Natural killer cell (primary cell): ENCODE results near the gene CERT1. TPM values are rescaled to one million over a fixed set of nuclear protein-coding genes. Genes with fewer than 3 reads are reported as not detected.
"Not testable (repeated sequence)": the region's sequence is repeated elsewhere in the genome, so short reads cannot be mapped to it uniquely, and the experiment has no call there.

Experiments used
- ATAC-seq, 3 donors: fragments of 150-1000 bp in 2 of 3; fragments of 200-7000 bp in 1 of 3; cut with Tn5 transposase; 1 replicate in 1 of 3; 2 replicates in 2 of 3; pipeline ENCODE4 v1.10.0; 2021; ENCODE audit warnings: mild to moderate bottlenecking in 2 of 3, moderate library complexity in 2 of 3
- DNase-seq, 2 donors: peaks; one replicate each; pipeline versions ENCODE4 v3.0.0 to v3.0.0-alpha.2; 2013 to 2021; ENCODE audit warnings: mixed read lengths in 1 of 2
- H3K27ac ChIP-seq: one replicate; pipeline ENCODE4 v1.5.1; 2013; ENCODE audit warnings: mild to moderate bottlenecking, low read length
- H3K27me3 ChIP-seq: one replicate; pipeline ENCODE4 v1.6.1; 2013; ENCODE audit warnings: low read length; ENCODE audit not compliant: control insufficient read depth, insufficient read depth
- H3K36me3 ChIP-seq: one replicate; pipeline ENCODE4 v1.6.1; 2013; ENCODE audit warnings: low read length; ENCODE audit not compliant: control insufficient read depth, insufficient read depth
- H3K4me1 ChIP-seq: one replicate; pipeline ENCODE4 v1.6.1; 2013; ENCODE audit warnings: low read length; ENCODE audit not compliant: control insufficient read depth, insufficient read depth
- H3K4me3 ChIP-seq: one replicate; pipeline ENCODE4 v1.5.1; 2013; ENCODE audit warnings: low read length
- H3K9me3 ChIP-seq: one replicate; pipeline ENCODE4 v1.6.1; 2013; ENCODE audit warnings: low read length; ENCODE audit not compliant: control insufficient read depth, insufficient read depth
- H3K27ac Mint-ChIP-seq, 2 donors: one replicate each; pipeline ENCODE4 v1.8.0; 2022; ENCODE audit warnings: mild to moderate bottlenecking in 2 of 2, mixed read lengths in 2 of 2, moderate library complexity in 1 of 2
- H3K27me3 Mint-ChIP-seq, 2 donors: one replicate each; pipeline ENCODE4 v1.8.0; 2022; ENCODE audit warnings: low read depth in 2 of 2, mixed read lengths in 2 of 2
- H3K36me3 Mint-ChIP-seq: one replicate; pipeline ENCODE4 v1.8.0; 2022; ENCODE audit warnings: mixed read lengths
- H3K4me1 Mint-ChIP-seq, 2 donors: one replicate each; pipeline ENCODE4 v1.8.0; 2022; ENCODE audit warnings: mixed read lengths in 2 of 2
- H3K4me3 Mint-ChIP-seq: one replicate; pipeline ENCODE4 v1.8.0; 2022; ENCODE audit warnings: mild to moderate bottlenecking, moderate library complexity, mixed read lengths
- H3K9me3 Mint-ChIP-seq, 2 donors: one replicate each; pipeline ENCODE4 v1.8.0; 2022; ENCODE audit warnings: mixed read lengths in 2 of 2
- CTCF ChIP-seq: fragments of 200-600 bp; IDR thresholded peaks from one replicate; pipeline ENCODE4 v1.8.0; 2022; ENCODE audit warnings: antibody characterized with exemption
- WGBS: methylation state at CpG from one replicate; pipeline ENCODE4 v1.1.7; 2013; ENCODE audit warnings: missing lambda C conversion rate; ENCODE audit not compliant: insufficient coverage; 5-methylcytosine and 5-hydroxymethylcytosine counted together
- intact Hi-C: fragments of 100-400 bp; cut with micrococcal nuclease; formaldehyde crosslinking; loops from one replicate; pipeline ENCODE4 v1.14.2; 2022
- total RNA-seq, 4 donors: library from RNA; stranded (reverse); fragments of 120-200 nt in 1 of 4; gene quantifications; one replicate each; pipeline versions ENCODE4 v1.2.3 to v1.2.4, GENCODE V29; 2013 to 2022

The CERT1 gene
- total RNA-seq, 3 donors from 2014 or later (not counting 1 experiment from before 2014, with no cell fraction given) = 50.1 to 51.4 (median 50.2) TPM

GRCh38 chr5:75335486-75335885 lies 175.9 kb downstream of the CERT1 start:
- no peak overlapping the region for H3K4me3 ChIP-seq
- Mint-ChIP-seq H3K4me3 (no peak overlapping the region), H3K9me3 (no peaks in the 10 kb centered on the region), H3K27ac (no peak overlapping the region), H3K27me3 (peaks cover 0 to 1% of the 10 kb centered on the region in 2 donors), H3K36me3 (no peaks in the 10 kb centered on the region), H3K4me1 (peaks cover 9 to 16% of the 10 kb centered on the region in 2 donors)
- DNase-seq (no peak), ATAC-seq (no peak)
- H3K9me3 ChIP-seq = no peaks in the 10 kb centered on the region
- H3K27me3 ChIP-seq = no peaks in the 10 kb centered on the region
- H3K36me3 ChIP-seq = no peaks in the 10 kb centered on the region
- H3K27ac ChIP-seq = no peak overlapping the region
- intact Hi-C loops = loop anchor here (10.0 kb wide), 1 partner anchor 1399 kb away; no protein-coding TSS in a partner anchor
- no peak for TF ChIP-seq CTCF
- peaks cover 10% of the 10 kb centered on the region for H3K4me1 ChIP-seq
- 100% methylated on average over 2 of the region's 2 CpGs for WGBS

DNA sequence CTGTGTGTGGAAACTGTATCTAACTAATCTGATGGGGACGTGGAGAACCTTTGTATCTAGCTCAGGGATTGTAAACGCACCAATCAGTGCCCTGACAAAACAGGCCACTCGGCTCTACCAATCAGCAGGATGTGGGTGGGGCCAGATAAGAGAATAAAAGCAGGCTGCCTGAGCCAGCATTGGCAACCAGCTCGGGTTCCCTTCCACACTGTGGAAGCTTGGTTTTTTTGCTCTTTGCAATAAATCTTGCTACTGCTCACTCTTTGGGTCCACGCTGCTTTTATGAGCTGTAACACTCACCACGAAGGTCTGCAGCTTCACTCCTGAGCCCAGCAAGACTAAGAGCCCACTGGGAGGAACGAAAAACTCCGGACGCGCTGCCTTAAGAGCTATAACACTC lies 177.0 kb downstream of the CERT1 start:
- 88% methylated on average over 7 of the region's 10 CpGs for WGBS
- not testable (repeated sequence) for DNase-seq, H3K36me3 Mint-ChIP-seq, H3K4me1 ChIP-seq, H3K27ac Mint-ChIP-seq, H3K36me3 ChIP-seq, H3K9me3 ChIP-seq, ATAC-seq, H3K27me3 Mint-ChIP-seq, H3K9me3 Mint-ChIP-seq, H3K4me3 ChIP-seq, H3K4me3 Mint-ChIP-seq, H3K27ac ChIP-seq, H3K27me3 ChIP-seq
- H3K4me1 Mint-ChIP-seq = peaks cover under 1 to 16% of the 10 kb centered on the region in 2 donors
- intact Hi-C loops = loop anchor here (10.0 kb wide), 1 partner anchor 1400 kb away; no protein-coding TSS in a partner anchor

DNA sequence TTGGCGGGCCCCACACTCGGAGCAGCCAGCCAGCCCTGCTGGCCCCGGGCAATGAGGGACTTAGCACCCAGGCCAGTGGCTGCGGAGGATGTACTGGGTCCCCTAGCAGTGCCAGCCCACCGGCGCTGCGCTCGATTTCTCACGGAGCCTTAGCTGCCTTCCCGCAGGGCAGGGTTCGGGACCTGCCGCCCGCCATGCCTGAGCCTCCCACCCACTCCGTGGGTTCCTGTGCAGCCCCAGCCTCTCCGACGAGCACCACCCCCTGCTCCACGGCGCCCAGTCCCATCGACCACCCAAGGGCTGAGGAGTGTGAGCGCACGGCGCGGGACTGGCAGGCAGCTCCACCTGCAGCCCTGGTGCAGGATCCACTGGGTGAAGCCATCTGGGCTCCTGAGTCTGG lies 177.7 kb downstream of the CERT1 start:
- H3K27ac ChIP-seq, H3K4me3 ChIP-seq, H3K9me3 Mint-ChIP-seq, H3K36me3 ChIP-seq, H3K9me3 ChIP-seq, DNase-seq, ATAC-seq, H3K4me1 ChIP-seq, H3K4me3 Mint-ChIP-seq, H3K27ac Mint-ChIP-seq, H3K36me3 Mint-ChIP-seq, H3K27me3 ChIP-seq, H3K27me3 Mint-ChIP-seq: not testable (repeated sequence)
- peaks cover 0 to 13% of the 10 kb centered on the region in 2 donors for H3K4me1 Mint-ChIP-seq
- intact Hi-C loops = loop anchor here (10.0 kb wide), 1 partner anchor 1401 kb away; no protein-coding TSS in a partner anchor
- 95% methylated on average over 23 of the region's 23 CpGs for WGBS

DNA sequence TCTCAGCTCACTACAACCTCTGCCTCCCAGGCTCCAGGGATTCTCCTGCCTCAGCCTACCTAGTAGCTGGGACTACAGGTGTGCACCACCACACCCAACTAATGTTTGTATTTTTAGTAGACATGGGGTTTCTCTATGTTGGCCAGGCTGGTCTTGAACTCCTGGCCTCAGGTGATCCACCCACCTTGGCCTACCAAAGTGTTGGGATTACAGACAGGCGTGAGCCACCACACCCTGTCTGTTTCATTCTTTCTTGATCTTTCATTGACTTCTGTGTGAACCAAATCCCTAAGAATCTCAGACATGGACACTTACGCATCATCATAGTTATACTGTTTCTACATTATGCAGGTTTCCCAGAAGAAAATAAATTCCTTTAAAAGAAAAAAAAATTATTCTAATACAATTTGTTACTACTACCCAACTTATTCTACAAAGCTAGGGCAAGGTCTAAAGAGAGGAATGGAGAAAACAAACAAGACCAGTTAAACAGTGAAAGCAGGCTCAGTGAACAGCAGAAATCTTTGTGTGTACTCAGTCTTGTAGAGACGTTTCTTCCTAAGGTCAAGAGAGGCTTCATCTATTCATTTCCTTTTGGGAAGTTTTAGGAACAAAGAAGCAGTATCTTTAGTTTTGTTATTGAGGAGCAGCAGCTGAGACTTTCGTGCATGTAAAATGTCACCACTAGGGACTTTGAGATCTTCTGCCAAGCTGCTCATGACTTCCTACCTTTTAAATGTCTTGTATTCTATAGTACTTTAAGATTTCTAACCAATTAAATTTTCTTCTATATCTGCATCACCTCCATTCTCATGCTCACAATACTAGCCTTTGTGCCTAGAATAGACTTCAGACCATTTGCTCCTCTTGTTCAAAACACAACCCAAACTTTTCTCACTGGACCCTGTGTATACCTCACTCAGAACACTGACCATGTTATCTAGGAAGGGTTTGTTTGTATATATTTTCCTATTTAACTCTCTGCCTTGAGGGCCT lies 180.0 kb downstream of the CERT1 start:
- no peak overlapping the region for H3K4me3 ChIP-seq
- H3K27me3 Mint-ChIP-seq = peaks cover 0 to 8% of the 10 kb centered on the region in 2 donors
- H3K27me3 ChIP-seq = no peaks in the 10 kb centered on the region
- no peak overlapping the region for H3K4me3 Mint-ChIP-seq
- no peak overlapping the region for H3K27ac Mint-ChIP-seq
- DNase-seq = no peak
- peaks cover 3% of the 10 kb centered on the region for H3K4me1 ChIP-seq
- no peaks in the 10 kb centered on the region for H3K36me3 ChIP-seq
- H3K27ac ChIP-seq = no peak overlapping the region
- WGBS = 77% methylated on average over 2 of the region's 4 CpGs
- H3K36me3 Mint-ChIP-seq = no peaks in the 10 kb centered on the region
- H3K9me3 Mint-ChIP-seq = no peaks in the 10 kb centered on the region
- no peak for TF ChIP-seq CTCF
- H3K4me1 Mint-ChIP-seq = no peaks in the 10 kb centered on the region
- H3K9me3 ChIP-seq = no peaks in the 10 kb centered on the region
- intact Hi-C loops = loop anchor here (10.0 kb wide), 1 partner anchor 1403 kb away; no protein-coding TSS in a partner anchor
- ATAC-seq = no peak
